Thyroid gland (tissue), 4 donors: ENCODE results near the gene LRP11. TPM values are rescaled to one million over a fixed set of nuclear protein-coding genes. Genes with fewer than 3 reads are reported as not detected.
A peak's percentile ranks its signal among the peaks of the same experiment; 100 is the strongest.
"Not testable (repeated sequence)": the region's sequence is repeated elsewhere in the genome, so short reads cannot be mapped to it uniquely, and the experiment has no call there.

Experiments used
- DNase-seq, 2 donors: peaks; one replicate each; pipeline ENCODE4 v3.0.0-alpha.2; 2019
- H3K27ac ChIP-seq, 3 donors: fragments of 200-600 bp; sonication (generic); 1 replicate in 2 of 3; 2 replicates in 1 of 3; pipeline ENCODE4 v1.5.1; 2016 to 2019; ENCODE audit warnings: mild to moderate bottlenecking in 1 of 3, moderate library complexity in 1 of 3
- H3K27me3 ChIP-seq: fragments of 200-600 bp; sonication (generic); one replicate; pipeline ENCODE4 v1.5.1; 2019
- H3K36me3 ChIP-seq, 2 donors: fragments of 200-600 bp; sonication (generic); one replicate each; pipeline ENCODE4 v1.5.1; 2016 to 2019
- H3K4me1 ChIP-seq, 2 donors: fragments of 200-600 bp; sonication (generic); one replicate each; pipeline ENCODE4 v1.5.1; 2017 to 2019
- H3K4me3 ChIP-seq, 3 donors: fragments of 200-600 bp; sonication (generic); replicated peaks in 1 of 3; 1 replicate in 2 of 3; 2 replicates in 1 of 3; pipeline ENCODE4 v1.5.1; 2016; ENCODE audit warnings: mild to moderate bottlenecking in 1 of 3
- H3K9me3 ChIP-seq: fragments of 200-600 bp; sonication (generic); one replicate; pipeline ENCODE4 v1.5.1; 2017
- CTCF ChIP-seq, 6 experiments: fragments of 200-600 bp in 3 of 6; fragments of 450-650 bp in 3 of 6; sonication (generic) in 3 of 6; IDR thresholded peaks; one replicate each; pipeline ENCODE4 v1.5.1; 2016 to 2019; ENCODE audit warnings: antibody characterized with exemption in 6 of 6, mild to moderate bottlenecking in 2 of 6, inconsistent platforms in 1 of 6, moderate library complexity in 1 of 6
- POLR2A ChIP-seq, 2 donors: fragments of 450-650 bp; IDR thresholded peaks; one replicate each; pipeline ENCODE4 v1.6.1; 2017; ENCODE audit warnings: antibody characterized with exemption in 2 of 2, mild to moderate bottlenecking in 2 of 2, moderate library complexity in 1 of 2
- WGBS, 2 donors: methylation state at CpG; one replicate each; pipeline ENCODE4 v1.1.5; 2017; 5-methylcytosine and 5-hydroxymethylcytosine counted together
- intact Hi-C: fragments of 100-400 bp; cut with DNase I; formaldehyde crosslinking; loops from one replicate; pipeline ENCODE4 v1.15.1; 2023
- total RNA-seq, 4 donors: library from RNA; depleted of rRNA; stranded (reverse); fragments of >200 nt; gene quantifications; one replicate each; pipeline ENCODE4 v1.2.3, GENCODE V29; 2016

The LRP11 gene
- 10 to 100 TPM; 39.4 to 76.8 (median 57.2) TPM for total RNA-seq

GRCh38 chr6:149863698-149864577, at the start of gene LRP11:
Gene LRP11 (minus strand): TSS chr6:149864359. CDS start chr6:149864020, 339 bp downstream.
- Histone ChIP-seq H3K9me3 (no peaks in the 10 kb centered on the region), H3K4me3 (peak within 1 kb of the TSS; percentile 3 to 84 (median 73)), H3K4me1 (peaks cover 26 to 31% of the 10 kb centered on the region in 2 donors), H3K27ac (peak within 1 kb of the TSS; percentile 82 to 98 (median 91)), H3K36me3 (no peaks in the 10 kb centered on the region), H3K27me3 (no peaks in the 10 kb centered on the region)
- 0% methylated on average over 3 of the region's 110 CpGs; no CpG with 5 or more reads in 1 of the 2 donors for WGBS, 2 donors
- intact Hi-C loops, result loop anchor here (10.0 kb wide), 1 partner anchor 299 kb away; the partner anchor contains the start of gene GINM1
- DNase-seq, result peak; percentile 91 to 93
- TF ChIP-seq CTCF (IDR thresholded peaks at IDR 0.05) (peak in 1 of 6 experiments; percentile 2), POLR2A (IDR thresholded peaks at IDR 0.05) (peak; percentile 71 to 96)

DNA sequence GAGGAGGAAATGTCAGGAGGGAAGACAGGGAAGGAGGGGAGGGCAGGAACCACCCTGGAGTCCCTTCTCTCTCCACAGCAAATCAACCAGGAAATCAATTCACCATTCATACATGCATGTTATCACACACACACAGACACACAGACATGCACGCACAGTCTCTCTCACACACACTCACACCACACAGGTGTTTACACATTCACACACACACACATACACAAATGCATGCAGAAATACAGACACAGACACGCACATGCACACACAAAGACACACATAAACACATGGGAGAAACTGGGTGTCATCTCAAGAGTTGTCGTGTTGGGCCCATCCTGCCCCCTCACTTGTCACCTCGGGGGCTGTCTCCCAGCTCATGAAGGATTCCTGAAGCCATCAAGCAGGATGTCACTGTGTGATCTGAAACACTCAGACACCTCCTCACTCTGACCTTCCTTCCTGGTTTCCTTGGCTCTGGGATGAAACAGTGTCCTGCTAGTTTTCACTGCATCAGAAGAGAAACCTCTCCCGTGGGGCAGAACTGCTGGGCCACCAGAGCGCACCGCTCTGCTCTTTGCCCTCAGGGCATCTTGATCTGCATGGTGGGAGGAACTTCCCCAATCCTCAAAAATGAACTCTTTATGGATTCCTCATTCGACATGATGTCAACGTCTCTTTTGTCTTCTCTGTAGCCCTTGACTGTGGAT, 49.5 kb upstream of the LRP11 start:
- intact Hi-C loops, result no loop called here

GRCh38 chr6:149913085-149913484, 48.9 kb upstream of the LRP11 start:
- no peak for TF ChIP-seq POLR2A (IDR thresholded peaks at IDR 0.05)
- TF ChIP-seq CTCF (IDR thresholded peaks at IDR 0.05), result no peak
- H3K4me3 ChIP-seq, result no peak overlapping the region
- no peaks in the 10 kb centered on the region for H3K27me3 ChIP-seq
- intact Hi-C loops, result no loop called here
- H3K36me3 ChIP-seq, result no peaks in the 10 kb centered on the region
- no peak for DNase-seq
- H3K27ac ChIP-seq, result no peak overlapping the region
- 84 to 90% methylated on average over 2 of the region's 2 CpGs for WGBS, 2 donors
- no peaks in the 10 kb centered on the region for H3K9me3 ChIP-seq
- H3K4me1 ChIP-seq, result no peaks in the 10 kb centered on the region

More for the DNA sequence above, 49.5 kb upstream of the LRP11 start:
- no peak overlapping the region for H3K27ac ChIP-seq
- no peak overlapping the region for H3K4me3 ChIP-seq
- no peaks in the 10 kb centered on the region for H3K27me3 ChIP-seq
- DNase-seq, result no peak
- H3K4me1 ChIP-seq, result no peaks in the 10 kb centered on the region
- no peaks in the 10 kb centered on the region for H3K36me3 ChIP-seq
- H3K9me3 ChIP-seq, result no peaks in the 10 kb centered on the region
- TF ChIP-seq CTCF (IDR thresholded peaks at IDR 0.05), result no peak
- 73 to 75% methylated on average over 9 of the region's 9 CpGs for WGBS, 2 donors

- H3K36me3 ChIP-seq, H3K4me3 ChIP-seq, H3K9me3 ChIP-seq, DNase-seq, intact Hi-C loops, H3K27ac ChIP-seq, H3K4me1 ChIP-seq, H3K27me3 ChIP-seq: not testable (repeated sequence)
- WGBS, 2 donors, result 78 to 86% methylated on average over 3 of the region's 3 CpGs
These were observed 48.5 kb upstream of the LRP11 start for GRCh38 chr6:149912680-149913079.

DNA sequence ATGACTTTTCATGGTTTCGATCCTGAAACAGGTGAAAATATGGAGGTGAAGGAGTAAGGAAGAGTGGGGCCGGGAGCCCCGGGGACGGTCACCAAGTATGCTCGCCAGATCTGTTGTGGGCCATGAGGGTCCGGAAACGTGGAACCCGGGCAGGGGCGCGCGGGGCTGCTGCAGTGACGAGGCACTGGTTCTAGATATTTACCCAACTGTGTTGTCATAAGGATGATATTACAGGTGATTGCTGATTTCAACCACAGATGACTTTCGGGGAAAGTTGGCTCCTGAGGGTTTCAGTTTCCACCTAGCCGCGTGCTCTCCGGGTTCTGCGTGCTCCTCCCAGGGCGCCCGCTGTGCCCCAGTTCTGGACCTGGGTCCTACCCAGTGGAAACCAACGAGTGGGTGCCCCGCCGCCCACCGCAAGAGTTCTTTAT, 46.6 kb upstream of the LRP11 start:
- intact Hi-C loops, result no loop called here

More for the DNA sequence above, 46.6 kb upstream of the LRP11 start:
- Histone ChIP-seq H3K4me3 (no peak overlapping the region), H3K27me3 (no peaks in the 10 kb centered on the region), H3K9me3 (no peaks in the 10 kb centered on the region), H3K4me1 (peaks cover 0 to 3% of the 10 kb centered on the region in 2 donors), H3K27ac (no peak overlapping the region), H3K36me3 (no peaks in the 10 kb centered on the region)
- no peak for TF ChIP-seq CTCF (IDR thresholded peaks at IDR 0.05)
- TF ChIP-seq POLR2A (IDR thresholded peaks at IDR 0.05), result no peak
- DNase-seq, result no peak
- 96% methylated on average over 23 of the region's 23 CpGs for WGBS, 2 donors
